Naive thymus-derived CD4-positive, alpha-beta T cell (primary cell): ENCODE results near the gene LMNTD1. TPM values are rescaled to one million over a fixed set of nuclear protein-coding genes. Genes with fewer than 3 reads are reported as not detected.

Source experiments
- ATAC-seq: fragments of 150-1000 bp; cut with Tn5 transposase; 2 replicates; pipeline ENCODE4 v1.10.0; 2021; ENCODE audit warnings: mild to moderate bottlenecking, moderate library complexity
- CTCF ChIA-PET: fragments of 350-600 bp; sonication (Branson Sonifier 250); formaldehyde crosslinking; loops from one replicate; lab custom pipeline; 2021; ENCODE audit warnings: antibody characterized with exemption; lab: Charles Lee
- POLR2A ChIA-PET: fragments of 350-600 bp; sonication (Branson Sonifier 250); formaldehyde crosslinking; loops from one replicate; lab custom pipeline; 2021; ENCODE audit warnings: antibody characterized with exemption, inconsistent platforms; lab: Charles Lee
- DNase-seq, 9 donors: peaks; one replicate each; pipeline versions ENCODE4 v3.0.0 to v3.0.0-alpha.2; 2020 to 2022; ENCODE audit warnings: mixed read lengths in 1 of 9
- H3K27ac ChIP-seq: one replicate; pipeline ENCODE4 v1.7.0; 2013; ENCODE audit warnings: mild to moderate bottlenecking, low read depth, low read length, moderate library complexity
- H3K27me3 ChIP-seq, 2 donors: one replicate each; pipeline ENCODE4 v1.7.0; 2013; ENCODE audit warnings: low read length in 2 of 2, mild to moderate bottlenecking in 2 of 2, moderate library complexity in 2 of 2; ENCODE audit not compliant: control insufficient read depth in 2 of 2, insufficient read depth in 2 of 2
- H3K36me3 ChIP-seq, 3 experiments: 1 replicate in 2 of 3; 2 replicates in 1 of 3; pipeline ENCODE4 v1.7.0; 2013; ENCODE audit warnings: low read length in 3 of 3, mild to moderate bottlenecking in 3 of 3, moderate library complexity in 1 of 3; ENCODE audit not compliant: insufficient read depth in 3 of 3, control insufficient read depth in 2 of 3
- H3K4me1 ChIP-seq, 2 donors: one replicate each; pipeline ENCODE4 v1.7.0; 2013; ENCODE audit warnings: low read length in 2 of 2, mild to moderate bottlenecking in 2 of 2, moderate library complexity in 1 of 2; ENCODE audit not compliant: control insufficient read depth in 2 of 2, insufficient read depth in 2 of 2
- H3K4me3 ChIP-seq: 2 replicates; pipeline ENCODE4 v1.7.0; 2013; ENCODE audit warnings: mild to moderate bottlenecking, low read length
- H3K9me3 ChIP-seq, 3 experiments: 1 replicate in 2 of 3; 2 replicates in 1 of 3; pipeline ENCODE4 v1.7.0; 2013; ENCODE audit warnings: low read length in 3 of 3; ENCODE audit not compliant: control insufficient read depth in 2 of 3
- H3K27ac Mint-ChIP-seq, 9 donors: one replicate each; pipeline ENCODE4 v1.8.0; 2020 to 2022; ENCODE audit warnings: mixed read lengths in 9 of 9, mild to moderate bottlenecking in 8 of 9, moderate library complexity in 5 of 9, inconsistent platforms in 2 of 9
- H3K27me3 Mint-ChIP-seq, 5 donors: one replicate each; pipeline ENCODE4 v1.8.0; 2021 to 2022; ENCODE audit warnings: mixed read lengths in 5 of 5, mild to moderate bottlenecking in 1 of 5
- H3K36me3 Mint-ChIP-seq, 5 donors: one replicate each; pipeline ENCODE4 v1.8.0; 2020 to 2022; ENCODE audit warnings: mixed read lengths in 5 of 5, mild to moderate bottlenecking in 3 of 5, inconsistent platforms in 1 of 5
- H3K4me1 Mint-ChIP-seq, 7 donors: one replicate each; pipeline ENCODE4 v1.8.0; 2020 to 2022; ENCODE audit warnings: mixed read lengths in 7 of 7, mild to moderate bottlenecking in 3 of 7, inconsistent platforms in 1 of 7
- H3K4me3 Mint-ChIP-seq, 10 donors: one replicate each; pipeline ENCODE4 v1.8.0; 2020 to 2022; ENCODE audit warnings: mild to moderate bottlenecking in 10 of 10, mixed read lengths in 10 of 10, moderate library complexity in 6 of 10, inconsistent platforms in 2 of 10
- H3K9me3 Mint-ChIP-seq, 11 donors: one replicate each; pipeline ENCODE4 v1.8.0; 2020 to 2022; ENCODE audit warnings: mixed read lengths in 11 of 11, mild to moderate bottlenecking in 4 of 11, inconsistent platforms in 1 of 11, moderate library complexity in 1 of 11
- intact Hi-C, 2 donors: fragments of 100-400 bp; cut with micrococcal nuclease; formaldehyde crosslinking; loops; one replicate each; pipeline ENCODE4 v1.15.1; 2023
- polyA plus RNA-seq, 2 donors: library from polyadenylated mRNA; unstranded; fragments of 300-500 nt; fragmentation: Illumina TruSeq; gene quantifications; one replicate each; pipeline ENCODE4 v1.2.3, GENCODE V29; 2021
- total RNA-seq, 6 experiments: library from RNA in 5 of 6; stranded (reverse) in 5 of 6; gene quantifications; 1 replicate in 5 of 6; 2 replicates in 1 of 6; pipeline ENCODE4 v1.2.3 and lab custom pipeline; 2021 to 2026

The LMNTD1 gene
- total and polyA plus RNA-seq, 7 experiments from 2014 or later: not detected

DNA sequence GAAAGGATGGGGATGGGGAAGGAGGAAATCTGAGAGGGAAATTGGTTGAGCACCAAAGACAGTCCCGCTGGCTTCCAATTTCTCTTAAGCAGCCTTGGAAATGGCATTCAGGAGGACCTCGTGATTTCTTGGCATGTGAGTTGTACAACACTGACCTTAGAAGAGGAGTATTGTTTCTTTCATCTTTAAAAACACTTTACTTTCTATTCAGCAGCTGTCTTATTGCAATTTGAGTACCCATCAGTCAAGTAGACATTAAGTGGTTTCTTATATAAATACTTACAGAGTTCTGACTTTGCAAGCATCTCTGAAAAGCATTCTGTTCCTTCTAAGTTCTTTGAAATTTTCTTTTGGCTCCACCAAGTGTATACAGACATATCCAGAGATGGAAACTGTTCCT lies 83.2 kb downstream of the LMNTD1 start:
- intact Hi-C loops: no loop called here
- Histone ChIP-seq H3K9me3 (no peaks in the 10 kb centered on the region), H3K4me3 (no peak overlapping the region), H3K36me3 (no peaks in the 10 kb centered on the region), H3K27ac (no peak overlapping the region), H3K4me1 (no peaks in the 10 kb centered on the region), H3K27me3 (no peaks in the 10 kb centered on the region)
- no peaks in the 10 kb centered on the region for H3K27me3 Mint-ChIP-seq
- ChIA-PET POLR2A (no interaction called here), CTCF (no interaction called here)
- H3K27ac Mint-ChIP-seq: no peak overlapping the region
- H3K9me3 Mint-ChIP-seq: peaks cover 0 to 6% (median 4%) of the 10 kb centered on the region in 11 donors
- ATAC-seq (no peak), DNase-seq (no peak)
- no peak overlapping the region for H3K4me3 Mint-ChIP-seq
- peaks cover 0 to 5% (median 0%) of the 10 kb centered on the region in 5 donors for H3K36me3 Mint-ChIP-seq
- peaks cover 0 to 1% (median 0%) of the 10 kb centered on the region in 7 donors for H3K4me1 Mint-ChIP-seq

DNA sequence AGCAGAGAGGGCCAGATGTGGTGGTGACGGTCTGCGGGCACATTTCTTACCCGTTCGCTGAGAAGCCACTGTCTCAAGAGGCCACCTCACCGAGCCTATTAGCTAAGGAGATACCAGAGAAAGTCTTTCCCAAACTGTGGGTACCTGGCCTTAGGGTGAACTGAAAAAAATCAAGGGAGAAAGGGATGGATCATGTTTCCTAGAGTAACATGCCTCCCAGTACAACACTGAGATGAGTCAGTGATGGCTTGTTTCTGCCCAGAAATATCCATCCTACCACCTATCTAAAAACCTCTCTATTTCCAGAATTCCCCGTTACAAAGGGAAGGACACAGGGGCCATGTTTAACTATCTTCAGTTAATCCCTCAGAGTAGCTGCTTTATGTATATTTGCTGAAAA lies 83.7 kb downstream of the LMNTD1 start:
- Histone ChIP-seq H3K27ac (no peak overlapping the region), H3K4me3 (no peak overlapping the region), H3K27me3 (no peaks in the 10 kb centered on the region), H3K9me3 (no peaks in the 10 kb centered on the region), H3K36me3 (no peaks in the 10 kb centered on the region), H3K4me1 (no peaks in the 10 kb centered on the region)
- DNase-seq: no peak
- ATAC-seq: no peak
- intact Hi-C loops: no loop called here
- Mint-ChIP-seq H3K27me3 (no peaks in the 10 kb centered on the region), H3K36me3 (peaks cover 0 to 5% (median 2%) of the 10 kb centered on the region in 5 donors), H3K27ac (no peak overlapping the region), H3K4me3 (no peak overlapping the region), H3K4me1 (no peaks in the 10 kb centered on the region), H3K9me3 (peaks cover 0 to 7% (median 4%) of the 10 kb centered on the region in 11 donors)
- CTCF ChIA-PET: no interaction called here
- POLR2A ChIA-PET: no interaction called here

DNA sequence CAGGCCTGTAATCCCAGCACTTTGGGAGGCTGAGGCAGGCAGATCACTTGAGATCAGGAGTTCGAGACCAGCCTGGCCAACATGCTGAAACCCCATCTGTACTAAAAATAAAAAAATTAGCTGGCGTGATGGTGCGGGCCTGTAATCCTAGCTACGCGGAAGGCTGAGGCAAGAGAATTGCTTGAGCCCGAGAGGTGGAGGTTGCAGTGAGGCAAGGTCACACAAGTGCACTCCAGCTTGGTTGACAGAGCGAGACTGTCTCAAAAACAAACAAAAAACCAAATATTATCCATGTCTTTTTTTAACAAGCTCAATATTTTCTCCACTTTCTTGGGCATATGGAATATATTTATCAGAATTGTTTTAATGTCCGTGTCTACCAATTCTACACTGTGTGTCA lies 89.6 kb downstream of the LMNTD1 start:
- H3K27me3 Mint-ChIP-seq: peaks cover 0 to 2% (median 0%) of the 10 kb centered on the region in 5 donors
- ATAC-seq: no peak
- Histone ChIP-seq H3K27ac (no peak overlapping the region), H3K4me1 (no peaks in the 10 kb centered on the region), H3K27me3 (no peaks in the 10 kb centered on the region), H3K9me3 (no peaks in the 10 kb centered on the region), H3K4me3 (no peak overlapping the region), H3K36me3 (no peaks in the 10 kb centered on the region)
- CTCF ChIA-PET: interaction anchor here (1.0 to 1.4 kb wide), 2 partner anchors 28 to 553 kb away, joined by 3 to 4 read pairs; no protein-coding TSS in a partner anchor
- DNase-seq: no peak
- peaks cover 0 to 3% (median 0%) of the 10 kb centered on the region in 7 donors for H3K4me1 Mint-ChIP-seq
- POLR2A ChIA-PET: no interaction called here
- peaks cover 0 to 7% (median 3%) of the 10 kb centered on the region in 5 donors for H3K36me3 Mint-ChIP-seq
- no peak overlapping the region for H3K4me3 Mint-ChIP-seq
- H3K27ac Mint-ChIP-seq: no peak overlapping the region
- intact Hi-C loops: no loop called here
- H3K9me3 Mint-ChIP-seq: peaks cover 0 to 9% (median 4%) of the 10 kb centered on the region in 11 donors

DNA sequence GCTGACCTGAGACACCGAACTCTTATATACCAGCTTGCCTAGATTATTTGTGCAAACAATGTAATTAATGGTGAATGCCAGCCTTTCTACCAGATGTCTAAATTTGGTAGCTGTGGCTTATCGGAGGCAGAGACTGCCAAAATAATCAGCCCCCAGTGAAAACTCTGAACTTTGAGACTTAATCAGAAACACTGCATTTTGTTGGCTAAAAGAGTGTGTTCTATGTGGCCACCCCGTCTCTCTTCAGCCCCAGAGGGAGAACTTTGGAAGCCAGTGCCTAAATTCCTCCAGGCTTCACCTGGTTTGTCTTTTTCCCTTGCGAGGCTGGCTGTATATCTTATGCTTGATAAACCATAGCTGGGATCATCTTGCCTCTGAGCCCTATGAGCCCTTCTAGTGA lies 90.1 kb downstream of the LMNTD1 start:
- peaks cover 0 to 7% (median 3%) of the 10 kb centered on the region in 5 donors for H3K36me3 Mint-ChIP-seq
- no peak overlapping the region for H3K4me3 ChIP-seq
- H3K4me1 ChIP-seq: no peaks in the 10 kb centered on the region
- no peaks in the 10 kb centered on the region for H3K27me3 ChIP-seq
- peaks cover 0 to 3% (median 0%) of the 10 kb centered on the region in 7 donors for H3K4me1 Mint-ChIP-seq
- peaks cover 0 to 9% (median 4%) of the 10 kb centered on the region in 11 donors for H3K9me3 Mint-ChIP-seq
- ChIA-PET CTCF (interaction anchor here (1.0 to 1.4 kb wide), 2 partner anchors 28 to 554 kb away, joined by 3 to 4 read pairs; no protein-coding TSS in a partner anchor), POLR2A (no interaction called here)
- intact Hi-C loops: no loop called here
- ATAC-seq: no peak
- H3K27ac Mint-ChIP-seq: no peak overlapping the region
- no peak for DNase-seq
- H3K36me3 ChIP-seq: no peaks in the 10 kb centered on the region
- no peak overlapping the region for H3K4me3 Mint-ChIP-seq
- H3K27me3 Mint-ChIP-seq: peaks cover 0 to 2% (median 0%) of the 10 kb centered on the region in 5 donors
- H3K27ac ChIP-seq: no peak overlapping the region
- H3K9me3 ChIP-seq: no peaks in the 10 kb centered on the region

DNA sequence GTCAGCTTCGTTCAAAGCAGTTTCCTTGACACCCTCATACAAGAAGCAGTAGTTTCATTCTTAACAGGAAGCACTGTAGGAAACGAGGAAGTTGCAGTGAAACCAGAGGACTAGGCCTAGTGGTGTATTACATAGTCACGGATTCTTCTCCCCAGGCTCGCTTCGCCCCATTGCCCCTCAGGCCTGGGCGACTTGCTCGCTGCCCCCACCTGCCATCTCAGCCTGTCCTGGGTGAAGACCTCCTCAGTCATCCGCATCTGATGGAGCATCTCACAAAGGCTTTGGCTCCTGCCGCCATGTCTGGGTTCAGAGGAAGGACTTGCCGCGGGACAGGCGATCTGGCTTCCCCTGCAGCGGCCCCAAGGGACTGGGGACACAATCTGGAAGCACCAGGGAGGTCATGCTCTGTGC lies 93.5 kb downstream of the LMNTD1 start:
- peaks cover 0 to 6% (median 0%) of the 10 kb centered on the region in 5 donors for H3K27me3 Mint-ChIP-seq
- ATAC-seq (peak; percentile 65), DNase-seq (no peak)
- Histone ChIP-seq H3K27me3 (no peaks in the 10 kb centered on the region), H3K4me1 (no peaks in the 10 kb centered on the region), H3K36me3 (no peaks in the 10 kb centered on the region), H3K9me3 (no peaks in the 10 kb centered on the region), H3K4me3 (no peak overlapping the region), H3K27ac (no peak overlapping the region)
- POLR2A ChIA-PET: no interaction called here
- H3K4me1 Mint-ChIP-seq: peaks cover 0 to 3% (median 0%) of the 10 kb centered on the region in 7 donors
- peaks cover 0 to 8% (median 0%) of the 10 kb centered on the region in 11 donors for H3K9me3 Mint-ChIP-seq
- H3K4me3 Mint-ChIP-seq: no peak overlapping the region
- peaks cover 0 to 4% (median 0%) of the 10 kb centered on the region in 5 donors for H3K36me3 Mint-ChIP-seq
- intact Hi-C loops: no loop called here
- CTCF ChIA-PET: no interaction called here
- no peak overlapping the region for H3K27ac Mint-ChIP-seq

DNA sequence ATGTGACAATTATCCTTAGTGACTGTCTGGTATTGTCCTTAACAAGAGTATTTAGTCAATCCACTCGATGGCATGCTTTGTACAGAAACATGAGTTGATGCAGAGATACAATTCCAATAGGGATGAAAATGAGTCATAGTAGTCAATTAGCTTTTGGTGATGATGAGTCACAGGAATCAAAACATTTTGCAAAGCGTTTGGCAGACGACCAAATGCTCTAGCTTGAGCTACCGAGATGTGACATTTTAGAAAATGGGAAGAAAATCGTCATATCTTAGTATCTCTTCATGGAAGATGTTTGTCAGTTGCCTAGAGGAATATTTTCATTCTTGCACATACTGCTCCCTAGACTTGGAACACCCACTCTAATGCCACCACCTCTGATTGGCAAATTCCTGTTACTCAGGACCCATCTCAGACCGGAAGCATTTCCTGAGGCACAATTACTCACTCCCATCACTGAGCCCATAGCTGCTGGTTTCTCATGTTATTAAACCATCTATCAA lies 95.0 kb downstream of the LMNTD1 start:
- H3K27me3 ChIP-seq: no peaks in the 10 kb centered on the region
- H3K36me3 Mint-ChIP-seq: peaks cover 0 to 4% (median 0%) of the 10 kb centered on the region in 5 donors
- H3K4me3 ChIP-seq: no peak overlapping the region
- no peak overlapping the region for H3K4me3 Mint-ChIP-seq
- H3K27ac Mint-ChIP-seq: no peak overlapping the region
- H3K9me3 Mint-ChIP-seq: peaks cover 0 to 8% (median 0%) of the 10 kb centered on the region in 11 donors
- H3K4me1 Mint-ChIP-seq: peaks cover 0 to 3% (median 0%) of the 10 kb centered on the region in 7 donors
- DNase-seq (no peak), ATAC-seq (no peak)
- H3K27ac ChIP-seq: no peak overlapping the region
- ChIA-PET POLR2A (no interaction called here), CTCF (no interaction called here)
- H3K9me3 ChIP-seq: no peaks in the 10 kb centered on the region
- H3K4me1 ChIP-seq: no peaks in the 10 kb centered on the region
- H3K36me3 ChIP-seq: no peaks in the 10 kb centered on the region
- H3K27me3 Mint-ChIP-seq: peaks cover 0 to 12% (median 4%) of the 10 kb centered on the region in 5 donors
- intact Hi-C loops: no loop called here

DNA sequence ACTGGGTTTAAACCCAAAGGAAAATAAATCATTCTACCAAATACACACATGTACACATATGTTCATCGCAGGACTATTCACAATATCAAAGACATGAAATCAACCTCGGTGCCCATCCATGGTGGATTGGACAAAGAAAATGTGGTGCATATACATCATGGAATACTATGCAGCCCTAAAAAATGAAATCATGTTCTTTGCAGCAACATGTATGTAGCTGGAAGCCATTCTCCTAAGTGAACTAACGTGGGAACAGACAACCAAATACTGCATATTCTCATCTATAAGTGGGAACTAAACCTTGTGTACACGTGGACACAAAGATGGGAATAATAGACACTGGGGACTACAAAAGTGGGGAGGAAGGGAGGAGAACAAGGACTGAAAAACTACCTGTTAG lies 96.6 kb downstream of the LMNTD1 start:
- Histone ChIP-seq H3K27ac (no peak overlapping the region), H3K9me3 (no peaks in the 10 kb centered on the region), H3K4me3 (no peak overlapping the region), H3K27me3 (no peaks in the 10 kb centered on the region), H3K36me3 (no peaks in the 10 kb centered on the region), H3K4me1 (no peaks in the 10 kb centered on the region)
- peaks cover 0 to 3% (median 0%) of the 10 kb centered on the region in 7 donors for H3K4me1 Mint-ChIP-seq
- intact Hi-C loops: no loop called here
- ATAC-seq (no peak), DNase-seq (no peak)
- ChIA-PET POLR2A (no interaction called here), CTCF (no interaction called here)
- no peak overlapping the region for H3K27ac Mint-ChIP-seq
- H3K36me3 Mint-ChIP-seq: peaks cover 0 to 4% (median 0%) of the 10 kb centered on the region in 5 donors
- H3K9me3 Mint-ChIP-seq: peaks cover 0 to 8% (median 0%) of the 10 kb centered on the region in 11 donors
- peaks cover 0 to 10% (median 4%) of the 10 kb centered on the region in 5 donors for H3K27me3 Mint-ChIP-seq
- no peak overlapping the region for H3K4me3 Mint-ChIP-seq
